AG10803 (cell line): ENCODE measurements around the gene RFX6.
"Not testable (repeated sequence)": the region's sequence is repeated elsewhere in the genome, so short reads cannot be mapped to it uniquely, and the experiment has no call there.

Experiments used
- DNase-seq: peaks from one replicate; pipeline ENCODE4 v3.0.0; 2010; ENCODE audit warnings: low read depth
- H3K4me3 ChIP-seq: 2 replicates; pipeline ENCODE4 v1.5.1; 2011; ENCODE audit warnings: mild to moderate bottlenecking, low read length, control low read depth
- TF ChIP-seq, protein P1 (sequence below): conservative IDR thresholded peaks from 2 replicates; pipeline ENCODE4 v1.5.1; 2011; ENCODE audit warnings: mild to moderate bottlenecking, low read length, control low read depth, inconsistent platforms

The RFX6 gene, protein sequence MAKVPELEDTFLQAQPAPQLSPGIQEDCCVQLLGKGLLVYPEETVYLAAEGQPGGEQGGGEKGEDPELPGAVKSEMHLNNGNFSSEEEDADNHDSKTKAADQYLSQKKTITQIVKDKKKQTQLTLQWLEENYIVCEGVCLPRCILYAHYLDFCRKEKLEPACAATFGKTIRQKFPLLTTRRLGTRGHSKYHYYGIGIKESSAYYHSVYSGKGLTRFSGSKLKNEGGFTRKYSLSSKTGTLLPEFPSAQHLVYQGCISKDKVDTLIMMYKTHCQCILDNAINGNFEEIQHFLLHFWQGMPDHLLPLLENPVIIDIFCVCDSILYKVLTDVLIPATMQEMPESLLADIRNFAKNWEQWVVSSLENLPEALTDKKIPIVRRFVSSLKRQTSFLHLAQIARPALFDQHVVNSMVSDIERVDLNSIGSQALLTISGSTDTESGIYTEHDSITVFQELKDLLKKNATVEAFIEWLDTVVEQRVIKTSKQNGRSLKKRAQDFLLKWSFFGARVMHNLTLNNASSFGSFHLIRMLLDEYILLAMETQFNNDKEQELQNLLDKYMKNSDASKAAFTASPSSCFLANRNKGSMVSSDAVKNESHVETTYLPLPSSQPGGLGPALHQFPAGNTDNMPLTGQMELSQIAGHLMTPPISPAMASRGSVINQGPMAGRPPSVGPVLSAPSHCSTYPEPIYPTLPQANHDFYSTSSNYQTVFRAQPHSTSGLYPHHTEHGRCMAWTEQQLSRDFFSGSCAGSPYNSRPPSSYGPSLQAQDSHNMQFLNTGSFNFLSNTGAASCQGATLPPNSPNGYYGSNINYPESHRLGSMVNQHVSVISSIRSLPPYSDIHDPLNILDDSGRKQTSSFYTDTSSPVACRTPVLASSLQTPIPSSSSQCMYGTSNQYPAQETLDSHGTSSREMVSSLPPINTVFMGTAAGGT

DNA sequence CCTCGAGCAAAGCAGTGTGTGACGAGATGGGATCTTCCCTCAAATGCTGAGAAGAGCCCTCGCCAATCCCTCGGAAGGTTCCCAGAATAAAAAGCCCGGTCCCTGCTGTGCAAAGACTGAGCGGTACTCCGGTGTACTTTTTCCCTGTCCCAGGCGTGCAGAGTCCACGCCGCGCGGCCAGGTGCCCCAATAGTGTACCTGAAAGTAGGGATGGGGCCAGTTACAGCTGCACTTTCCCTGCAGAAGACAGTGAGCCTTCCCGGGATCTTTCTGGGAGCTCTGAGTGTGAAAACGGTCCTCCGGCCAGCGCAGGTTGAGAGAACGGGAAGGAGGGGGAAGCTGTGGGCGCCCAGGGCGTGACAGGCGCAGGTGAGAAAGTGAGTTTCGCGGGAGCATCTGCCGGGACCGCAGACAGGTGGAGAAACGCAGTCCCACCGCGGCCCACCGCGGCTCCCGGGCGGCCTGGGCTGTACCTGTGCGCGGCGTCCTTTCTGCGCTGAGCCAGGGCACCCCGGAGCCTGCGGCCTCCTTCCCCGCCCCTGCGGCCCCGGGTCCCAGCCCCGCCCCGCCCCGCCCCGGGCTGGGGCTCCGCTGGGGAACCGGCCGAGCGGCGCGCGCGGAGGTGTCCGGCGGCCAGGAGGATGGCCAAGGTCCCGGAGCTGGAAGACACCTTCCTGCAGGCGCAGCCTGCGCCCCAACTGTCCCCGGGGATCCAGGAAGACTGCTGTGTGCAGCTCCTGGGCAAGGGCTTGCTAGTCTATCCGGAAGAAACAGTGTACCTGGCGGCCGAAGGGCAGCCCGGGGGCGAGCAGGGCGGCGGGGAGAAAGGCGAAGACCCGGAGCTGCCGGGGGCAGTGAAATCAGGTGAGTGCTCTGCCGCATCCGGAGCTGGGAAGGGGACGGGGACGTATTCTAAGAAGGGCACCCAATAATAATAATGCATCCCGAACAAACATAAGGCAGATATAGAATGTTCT, at the start of gene RFX6:
Gene RFX6, plus strand, starts transcription at position 608 of the 977 bp plus-strand sequence. Its CDS starts 34 bp downstream, at position 642.
- TF ChIP-seq, protein P1, sequence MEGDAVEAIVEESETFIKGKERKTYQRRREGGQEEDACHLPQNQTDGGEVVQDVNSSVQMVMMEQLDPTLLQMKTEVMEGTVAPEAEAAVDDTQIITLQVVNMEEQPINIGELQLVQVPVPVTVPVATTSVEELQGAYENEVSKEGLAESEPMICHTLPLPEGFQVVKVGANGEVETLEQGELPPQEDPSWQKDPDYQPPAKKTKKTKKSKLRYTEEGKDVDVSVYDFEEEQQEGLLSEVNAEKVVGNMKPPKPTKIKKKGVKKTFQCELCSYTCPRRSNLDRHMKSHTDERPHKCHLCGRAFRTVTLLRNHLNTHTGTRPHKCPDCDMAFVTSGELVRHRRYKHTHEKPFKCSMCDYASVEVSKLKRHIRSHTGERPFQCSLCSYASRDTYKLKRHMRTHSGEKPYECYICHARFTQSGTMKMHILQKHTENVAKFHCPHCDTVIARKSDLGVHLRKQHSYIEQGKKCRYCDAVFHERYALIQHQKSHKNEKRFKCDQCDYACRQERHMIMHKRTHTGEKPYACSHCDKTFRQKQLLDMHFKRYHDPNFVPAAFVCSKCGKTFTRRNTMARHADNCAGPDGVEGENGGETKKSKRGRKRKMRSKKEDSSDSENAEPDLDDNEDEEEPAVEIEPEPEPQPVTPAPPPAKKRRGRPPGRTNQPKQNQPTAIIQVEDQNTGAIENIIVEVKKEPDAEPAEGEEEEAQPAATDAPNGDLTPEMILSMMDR = no peak
- no peak for DNase-seq
- no peak within 1 kb of the TSS for H3K4me3 ChIP-seq

DNA sequence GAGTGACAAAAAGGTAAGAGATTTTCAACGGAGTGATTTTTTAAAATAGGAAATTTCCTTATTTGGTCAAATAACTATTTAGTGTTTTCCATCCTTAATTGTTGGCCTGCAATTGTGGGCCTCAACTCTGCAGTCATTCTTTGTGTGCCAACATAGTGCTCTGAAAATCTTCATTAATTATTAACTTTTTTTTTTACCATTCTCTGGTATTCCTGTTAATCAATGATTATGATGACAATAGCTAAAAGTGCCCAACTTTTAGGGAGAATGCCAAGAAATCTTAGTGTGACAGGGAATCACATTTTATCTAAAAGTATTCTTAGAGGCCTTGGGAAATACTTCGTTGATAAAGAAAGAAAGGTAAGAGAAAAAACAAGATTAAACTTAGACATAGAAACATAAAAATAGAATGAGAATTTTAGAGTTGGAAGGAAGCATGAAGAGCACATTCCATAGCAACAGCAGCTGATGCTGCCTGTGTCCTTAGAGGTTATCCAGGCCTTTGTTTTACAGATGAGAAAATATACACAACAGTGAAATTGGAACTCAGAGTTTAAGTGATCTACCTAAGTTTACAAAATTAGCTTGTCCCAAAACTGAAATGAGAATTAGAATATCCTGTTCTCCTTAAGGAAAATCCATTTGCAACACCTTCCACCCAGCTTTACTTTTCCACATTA, 49.3 kb upstream of the RFX6 start:
- no peak for DNase-seq
- no peak overlapping the region for H3K4me3 ChIP-seq
- TF ChIP-seq, protein P1 = no peak

DNA sequence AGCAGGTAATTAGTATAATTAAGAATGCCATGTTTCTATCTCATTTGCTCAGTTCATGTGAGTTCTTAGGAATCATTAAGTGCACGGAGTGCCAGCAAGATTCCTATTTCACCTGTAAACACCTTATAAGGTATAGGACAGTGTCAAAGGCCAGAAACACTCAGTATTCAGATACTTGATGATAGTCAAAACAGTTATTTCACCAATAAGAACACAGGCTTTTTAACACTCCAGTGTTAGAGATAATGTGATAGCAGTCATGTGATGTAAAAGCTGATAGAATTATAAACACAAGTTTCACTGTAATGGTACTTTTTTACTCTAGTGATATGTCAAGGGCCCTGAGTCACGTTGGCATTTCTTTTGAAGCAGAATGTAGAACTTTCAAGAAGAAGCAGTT, 48.1 kb upstream of the RFX6 start, which contains the start of gene GPRC6A:
Gene GPRC6A, minus strand, starts transcription at position 101 of the 400 bp plus-strand sequence. Its CDS starts 70 bp downstream, at position 31.
- TF ChIP-seq, protein P1 = no peak
- no peak within 1 kb of the TSS for H3K4me3 ChIP-seq
- no peak for DNase-seq

DNA sequence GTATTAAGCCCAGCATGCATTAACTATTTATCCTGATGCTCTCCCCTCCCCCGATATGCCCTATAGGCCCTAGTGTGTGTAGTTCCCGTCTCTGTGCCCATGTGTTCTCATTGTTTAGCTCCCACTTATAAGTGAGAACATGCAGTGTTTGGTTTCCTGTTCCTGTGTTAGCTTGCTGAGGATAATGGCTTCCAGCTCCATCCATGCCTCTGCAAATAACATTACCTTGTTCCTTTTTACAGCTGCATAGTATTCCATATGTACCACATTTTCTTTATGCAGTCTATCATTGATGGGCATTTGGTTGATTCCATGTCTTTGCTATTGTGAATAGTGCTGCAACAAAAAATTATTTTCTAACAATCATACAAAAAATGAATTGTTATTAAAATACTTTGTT, 42.5 kb upstream of the RFX6 start:
- DNase-seq, H3K4me3 ChIP-seq: not testable (repeated sequence)

DNA sequence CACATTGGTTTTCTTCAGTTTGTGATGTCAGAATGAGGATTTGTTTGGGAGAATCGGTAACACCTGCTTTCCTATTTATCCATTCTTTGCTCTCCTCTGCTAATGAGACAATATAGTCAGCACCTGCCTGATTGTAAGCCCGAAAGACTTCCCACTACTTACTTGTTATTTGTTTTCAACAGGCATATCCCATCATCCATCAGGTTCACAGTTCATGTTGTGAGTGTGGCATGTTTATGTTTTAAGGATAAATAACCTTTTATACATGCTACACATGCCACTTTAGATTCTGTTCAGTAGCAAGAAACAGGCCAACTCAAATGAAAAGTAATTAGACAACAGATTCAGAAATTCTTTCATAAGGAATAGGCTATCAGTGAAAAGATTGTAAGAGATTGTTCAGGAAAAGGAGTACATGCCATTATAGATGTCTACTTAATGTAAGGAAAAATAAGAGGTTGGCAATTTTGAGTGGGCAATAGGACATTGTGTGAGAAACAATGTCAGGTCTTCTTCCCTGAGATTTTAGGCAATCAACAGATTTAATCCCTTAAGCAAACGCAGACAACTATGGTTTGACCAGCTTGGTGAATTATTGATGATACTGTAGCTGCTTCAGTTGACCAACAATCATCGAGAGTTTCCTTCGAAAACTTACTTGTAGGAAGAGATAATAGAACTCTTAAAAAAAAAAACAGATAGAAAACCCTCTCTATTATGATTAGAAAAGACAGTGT, 40.3 kb upstream of the RFX6 start:
- no peak overlapping the region for H3K4me3 ChIP-seq
- TF ChIP-seq, protein P1 = no peak
- DNase-seq = no peak

DNA sequence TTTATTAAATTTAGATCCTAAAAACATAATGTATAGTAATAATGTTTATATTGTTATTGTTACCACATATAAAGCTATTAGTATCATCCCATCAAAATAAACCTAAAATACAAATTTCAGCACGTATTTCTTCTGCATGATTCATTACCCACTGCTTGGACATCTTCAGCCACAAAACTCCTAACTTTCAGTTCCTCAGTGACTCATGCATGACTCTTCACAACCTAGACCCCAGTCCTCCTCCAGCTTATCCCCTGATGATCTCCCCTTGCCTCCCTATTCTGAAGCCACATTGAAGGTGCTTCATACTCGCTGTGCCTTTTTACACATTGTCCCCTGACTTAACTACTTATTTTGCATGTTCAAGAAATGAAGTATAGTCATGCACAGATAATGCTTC, 37.0 kb upstream of the RFX6 start:
- TF ChIP-seq, protein P1 = no peak
- DNase-seq = no peak

More for the DNA sequence above, 37.0 kb upstream of the RFX6 start:
- H3K4me3 ChIP-seq = no peak overlapping the region
